Pulmonary artery endothelial cell (primary cell): ENCODE results near the gene SLC2A13. TPM values are rescaled to one million over a fixed set of nuclear protein-coding genes. Genes with fewer than 3 reads are reported as not detected.
"Not testable (repeated sequence)": the region's sequence is repeated elsewhere in the genome, so short reads cannot be mapped to it uniquely, and the experiment has no call there.

Source experiments
- DNase-seq: peaks from one replicate; pipeline ENCODE4 v3.0.0-alpha.2; 2011; ENCODE audit warnings: low read depth, low spot score
- total RNA-seq: library from RNA; depleted of rRNA; stranded (reverse); fragments of >200 nt; gene quantifications from 2 replicates; pipeline ENCODE4 v1.2.3, GENCODE V29; 2014

SLC2A13 gene
- total RNA-seq, 1 donor from 2014 or later: 3.4 TPM

DNA sequence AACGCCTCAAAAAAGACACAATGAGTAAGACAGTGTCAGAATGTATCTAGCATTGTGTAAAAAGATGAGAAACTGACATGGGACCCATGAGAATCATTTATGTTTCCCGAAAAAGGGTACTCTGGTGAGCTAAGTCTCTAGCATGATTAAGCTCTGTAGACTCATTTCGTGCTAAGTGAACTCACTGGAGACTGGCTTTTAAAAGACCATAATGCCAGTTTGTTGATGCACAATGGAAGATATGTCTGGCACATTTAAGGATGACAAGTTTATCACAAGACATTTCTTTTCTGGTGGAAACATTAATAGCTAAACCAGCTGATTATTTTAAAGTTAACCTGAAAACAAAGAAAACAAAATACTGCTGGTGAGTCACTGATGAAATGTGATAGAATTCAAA lies 233.5 kb downstream of the SLC2A13 start:
- DNase-seq: no peak

DNA sequence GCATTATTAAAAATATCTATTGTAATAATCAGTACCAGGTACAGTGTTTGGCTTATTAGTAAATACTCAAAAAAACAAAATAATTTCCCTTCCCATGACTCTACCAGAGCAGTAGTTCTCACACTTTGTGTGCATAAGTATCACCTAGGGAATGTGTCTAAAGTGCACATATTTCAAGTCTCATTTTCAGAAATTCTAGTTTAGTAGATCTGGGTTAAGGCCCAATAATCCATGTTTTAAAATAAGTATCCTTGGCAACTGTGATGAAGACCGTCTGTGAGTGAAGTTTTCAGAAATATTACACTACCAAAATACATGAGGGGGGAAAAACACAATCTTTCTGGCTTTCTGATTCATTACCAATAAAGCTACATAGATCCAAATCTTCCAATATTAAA lies 237.6 kb downstream of the SLC2A13 start:
- DNase-seq: no peak

DNA sequence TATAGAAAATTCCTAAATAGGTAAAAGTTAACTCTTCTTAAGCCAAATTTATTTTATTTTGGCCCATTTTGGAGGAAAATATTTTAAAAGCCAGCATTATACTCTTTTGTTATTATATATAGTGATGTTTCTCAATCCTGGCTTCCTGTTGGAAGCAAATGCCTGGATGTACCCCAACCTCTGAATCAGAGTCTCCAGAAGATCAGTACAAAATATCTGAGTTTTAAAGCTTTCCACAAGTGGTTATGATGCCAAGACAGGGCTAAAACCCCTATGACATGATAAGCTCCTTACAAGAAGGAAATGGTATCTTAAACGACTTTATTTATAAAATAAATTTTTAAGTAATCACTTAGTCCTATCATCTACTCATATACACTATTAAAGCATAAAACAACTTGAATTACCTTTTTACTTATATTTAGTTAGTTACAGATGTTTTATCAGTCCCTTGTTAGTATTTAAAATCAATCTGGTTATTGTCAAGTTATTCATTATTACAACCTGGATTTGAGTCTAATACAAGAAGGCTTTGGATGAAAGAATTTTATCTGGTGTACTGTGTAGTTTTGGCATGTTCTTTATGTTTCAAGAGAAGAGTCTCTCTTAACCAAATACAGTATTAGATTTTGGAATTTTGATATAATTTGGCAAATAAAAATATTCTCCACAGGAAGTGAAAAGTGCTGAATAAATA lies 238.1 kb downstream of the SLC2A13 start:
- no peak for DNase-seq

DNA sequence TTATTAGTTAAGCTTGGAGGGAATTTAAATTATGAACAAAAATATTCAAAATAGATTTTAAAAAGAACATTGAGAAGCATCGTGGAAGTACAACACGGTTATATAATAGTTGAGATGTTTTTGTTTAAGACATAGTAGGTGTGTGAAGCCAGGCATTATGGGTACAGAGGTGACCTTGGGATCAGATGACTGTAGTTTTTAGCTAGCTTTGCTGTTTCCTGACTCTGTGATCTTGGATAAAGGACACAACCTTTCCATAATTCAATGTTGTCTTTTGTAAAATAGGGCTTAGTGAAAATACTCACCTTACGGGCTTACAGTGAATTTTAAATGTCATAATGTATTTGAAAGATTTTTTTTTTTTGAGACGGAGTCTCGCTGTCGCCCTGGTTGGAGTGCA lies 239.7 kb downstream of the SLC2A13 start:
- DNase-seq: no peak

DNA sequence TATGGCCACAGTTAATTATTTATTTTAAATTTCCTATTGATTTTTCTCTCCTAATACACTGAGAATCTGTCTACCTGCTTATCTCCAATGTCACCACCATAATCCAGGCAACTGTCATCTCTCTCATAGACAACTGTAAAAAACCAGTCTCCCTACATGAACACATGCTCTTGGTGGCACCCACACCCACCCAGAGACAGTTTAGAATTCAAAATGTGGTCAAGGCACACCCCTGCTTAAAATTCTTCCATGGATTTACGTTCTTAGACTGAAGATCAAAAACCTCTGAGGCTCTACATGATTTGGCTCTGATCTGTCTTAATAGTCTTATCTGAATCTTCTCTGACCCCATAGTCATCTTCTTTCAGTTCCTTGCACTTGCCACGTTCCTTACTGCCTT lies 245.2 kb downstream of the SLC2A13 start:
- no peak for DNase-seq

DNA sequence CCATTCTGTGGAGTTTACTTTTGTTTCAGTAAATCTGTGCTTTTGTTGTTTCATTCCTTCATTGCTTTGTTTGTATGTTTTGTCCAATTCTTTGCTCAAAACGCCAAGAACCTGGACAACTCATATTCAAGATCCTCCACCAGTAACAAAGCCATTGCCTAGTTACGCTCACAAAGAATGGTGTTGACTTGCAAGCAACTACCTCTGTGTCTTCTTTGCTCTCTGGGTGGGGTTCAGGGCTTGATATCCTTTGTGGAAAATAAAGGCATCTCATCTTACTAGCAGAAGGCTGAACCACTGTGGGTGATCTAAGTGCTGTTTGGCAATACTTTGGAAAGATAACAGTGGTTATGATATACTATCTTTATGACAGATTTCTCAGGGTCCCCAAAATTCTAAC lies 252.9 kb downstream of the SLC2A13 start:
- DNase-seq: no peak

DNA sequence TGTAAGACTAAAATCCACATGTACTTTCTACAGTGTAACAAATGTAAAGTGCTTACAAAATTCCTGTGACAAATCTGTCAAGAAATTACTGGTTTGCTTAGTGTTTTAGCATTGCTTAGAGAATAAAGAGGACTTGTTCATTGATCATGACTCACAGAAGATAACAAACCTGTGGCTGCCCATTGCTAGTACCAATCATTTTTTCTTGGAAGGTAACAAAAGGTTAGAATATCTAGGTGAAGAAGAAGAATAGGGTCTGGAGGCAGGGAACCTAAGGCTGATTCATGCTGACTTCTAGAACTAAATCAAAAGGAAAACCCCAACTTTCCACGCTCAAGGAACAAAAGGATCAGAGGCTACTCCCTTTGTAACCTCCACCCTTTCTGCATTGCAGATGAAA lies 253.5 kb downstream of the SLC2A13 start:
- DNase-seq: no peak

DNA sequence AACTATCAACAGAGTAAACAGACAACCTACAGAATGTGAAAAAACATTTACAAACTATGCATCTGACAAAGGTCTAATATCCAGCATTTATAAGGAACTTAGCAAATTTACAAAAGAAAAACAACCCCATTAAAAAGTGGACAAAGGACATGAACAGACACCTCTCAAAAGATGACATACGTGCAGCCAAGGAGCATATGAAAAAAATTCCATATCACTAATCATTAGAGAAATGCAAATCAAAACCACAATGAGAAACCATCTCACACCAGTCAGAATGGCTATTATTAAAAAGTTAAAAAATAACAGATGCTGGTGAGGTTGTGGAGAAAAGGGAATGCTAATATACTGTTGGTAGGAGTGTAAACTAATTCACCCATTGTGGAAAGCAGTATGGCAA lies 257.7 kb downstream of the SLC2A13 start:
- not testable (repeated sequence) for DNase-seq

DNA sequence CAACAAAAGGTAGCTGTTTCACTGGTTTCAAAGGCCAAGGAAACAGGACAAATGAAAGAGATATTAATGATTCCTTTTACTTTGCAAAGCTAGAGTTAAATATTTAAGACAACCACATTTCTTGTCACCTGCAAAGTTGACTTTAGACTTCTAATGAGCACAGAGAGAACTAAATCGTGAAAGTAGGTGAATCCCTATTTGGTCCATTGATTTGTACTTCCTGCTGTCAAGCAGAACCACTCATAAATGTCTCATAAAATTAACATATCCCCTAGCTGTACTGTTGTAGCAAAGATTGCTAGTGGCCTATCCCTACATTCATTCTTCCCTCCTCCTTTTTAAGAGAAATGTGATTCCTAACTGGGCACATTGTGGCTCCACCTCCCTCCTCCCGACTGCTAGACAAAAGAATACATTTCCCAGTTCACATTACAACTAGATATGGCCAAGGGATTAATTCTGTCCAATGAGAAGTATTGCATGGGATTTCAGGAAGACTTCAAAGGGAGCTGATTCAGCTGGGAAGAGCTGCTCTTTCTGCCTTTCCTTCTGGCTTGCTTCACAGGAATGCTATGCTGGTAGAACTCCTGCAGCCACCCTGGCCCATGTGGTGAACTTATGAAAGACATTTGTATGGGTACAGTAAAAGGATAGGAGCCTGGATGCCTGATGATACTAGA lies 258.8 kb downstream of the SLC2A13 start:
- no peak for DNase-seq

DNA sequence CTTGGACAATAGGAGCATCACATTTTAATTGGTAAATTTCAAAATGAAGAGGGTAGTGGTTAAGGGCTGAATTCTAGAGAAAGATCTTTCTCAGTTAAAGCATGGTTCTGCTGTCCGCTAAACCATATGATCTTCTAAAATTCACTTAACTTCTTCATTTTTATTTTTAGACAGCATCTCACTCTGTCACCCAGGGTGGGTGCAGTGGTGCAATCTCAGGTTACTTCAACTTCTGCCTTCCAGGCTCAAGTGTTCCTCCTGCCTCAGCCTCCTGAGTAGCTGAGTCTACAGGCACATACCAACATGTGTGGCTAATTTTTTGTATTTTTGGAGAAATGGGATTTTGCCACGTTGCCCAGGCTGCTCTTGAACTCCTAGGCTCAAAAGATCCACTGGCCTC lies 259.6 kb downstream of the SLC2A13 start:
- DNase-seq: no peak

DNA sequence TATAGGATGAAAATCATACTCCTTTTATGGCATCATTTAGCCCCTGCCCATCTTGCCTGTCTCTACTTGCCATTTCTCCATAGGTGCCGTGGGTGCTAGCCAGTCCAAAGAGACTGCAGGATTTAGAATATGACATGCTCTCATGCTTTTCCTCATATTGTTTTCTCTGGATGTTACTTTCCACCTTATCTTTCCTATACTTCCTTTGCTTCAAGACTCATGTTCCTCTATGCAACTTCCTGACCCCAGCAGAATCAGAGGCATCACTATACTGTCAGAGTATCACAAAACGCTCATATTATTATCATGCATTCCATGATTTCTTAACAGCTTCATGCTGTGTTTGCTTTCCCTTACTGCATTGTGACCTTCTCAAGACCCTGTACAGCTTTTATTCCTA lies 265.5 kb downstream of the SLC2A13 start:
- no peak for DNase-seq

DNA sequence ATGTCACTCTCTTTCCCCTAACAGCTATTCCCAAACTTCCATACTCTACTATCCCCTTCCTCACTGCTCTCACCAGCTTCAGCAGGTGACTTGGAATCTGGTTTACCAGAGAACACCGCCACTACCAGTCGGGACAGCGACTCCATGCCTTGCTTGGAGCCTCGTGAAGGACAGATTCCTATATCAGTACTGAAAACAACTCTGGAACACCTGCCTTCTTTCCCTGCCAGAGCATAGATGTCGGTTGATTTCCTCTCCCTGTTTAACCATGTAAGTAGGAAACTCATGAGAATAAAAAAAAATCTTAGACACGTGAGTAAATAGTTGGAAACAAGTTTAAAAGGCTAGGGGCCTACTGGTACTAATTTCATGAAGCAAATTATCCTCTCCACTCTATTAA lies 266.8 kb downstream of the SLC2A13 start:
- DNase-seq: no peak

DNA sequence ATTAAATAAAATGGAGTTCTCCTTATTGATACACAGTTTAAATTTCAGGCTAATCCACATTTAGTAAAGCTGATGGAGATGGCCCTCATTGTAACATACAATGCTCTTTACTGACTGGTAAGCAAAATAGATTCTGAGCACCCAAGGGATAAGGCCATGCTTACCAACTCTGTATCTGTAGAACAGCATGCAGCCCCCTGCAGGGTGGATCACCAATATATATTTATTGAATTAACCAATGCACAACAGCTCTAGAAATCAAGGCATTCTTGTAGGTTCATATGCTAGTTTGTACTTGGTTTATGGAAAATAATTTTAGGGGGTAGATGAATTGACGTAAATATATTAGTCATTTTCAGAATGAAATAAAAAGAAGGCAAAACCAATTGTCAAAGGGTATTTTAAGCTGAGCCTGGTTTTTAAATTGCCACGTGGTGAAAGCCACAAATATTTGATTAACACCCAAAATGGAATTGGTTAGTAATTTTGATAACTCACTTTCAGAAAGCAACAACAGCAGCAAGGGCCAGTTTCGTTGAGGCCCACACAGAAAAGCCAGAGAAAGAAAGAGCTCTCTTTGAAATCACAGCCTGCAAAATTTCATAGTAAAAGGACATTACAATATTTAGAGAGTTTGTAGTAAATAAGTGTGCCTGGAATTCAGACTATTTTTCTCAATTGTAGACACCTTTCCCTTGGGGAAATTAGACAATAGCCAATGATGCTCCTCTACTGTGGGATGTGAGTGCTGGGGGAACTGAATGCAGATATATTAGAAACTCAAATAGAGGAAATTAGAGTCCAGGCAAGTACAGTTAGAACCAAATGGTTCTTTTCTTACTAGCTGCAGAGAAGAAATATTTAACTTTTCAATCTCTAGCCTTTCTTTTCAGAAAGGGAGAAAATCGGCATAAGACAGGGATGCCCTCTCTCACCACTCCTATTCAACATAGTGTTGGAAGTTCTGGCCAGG lies 270.1 kb downstream of the SLC2A13 start:
- DNase-seq: no peak

DNA sequence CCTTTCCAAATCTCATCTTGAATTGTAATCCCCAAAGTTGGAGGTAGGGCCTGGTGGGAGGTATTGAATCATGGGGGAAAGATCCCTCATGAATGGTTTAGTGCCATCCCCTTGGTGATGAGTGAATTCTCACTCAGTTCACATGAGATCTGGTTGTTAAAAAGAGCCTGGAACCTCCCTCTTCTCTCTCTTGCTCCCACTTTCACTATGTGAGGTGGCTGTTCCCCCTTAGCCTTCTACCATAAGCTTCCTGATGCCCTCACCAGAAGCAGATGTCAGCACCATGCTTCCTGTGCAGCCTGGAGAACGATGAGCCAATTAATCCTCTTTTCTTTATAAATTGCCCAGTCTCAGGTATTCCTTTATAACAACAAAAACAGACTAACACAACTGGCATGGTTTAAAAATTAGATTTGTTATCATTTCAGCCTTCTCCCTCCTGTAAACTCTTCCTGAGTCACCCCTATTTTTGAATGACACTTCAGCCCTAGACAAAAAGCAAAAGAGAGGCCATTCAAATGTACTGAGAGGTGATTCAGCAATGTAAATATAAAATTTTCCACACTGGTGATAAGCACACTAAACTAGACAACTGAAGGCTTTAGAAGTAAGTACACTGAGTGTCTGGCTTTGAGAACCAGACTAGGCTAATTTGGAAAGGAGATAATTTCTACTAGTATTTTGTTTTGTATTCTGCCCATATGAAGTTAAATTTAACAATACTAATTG lies 274.1 kb downstream of the SLC2A13 start:
- no peak for DNase-seq

DNA sequence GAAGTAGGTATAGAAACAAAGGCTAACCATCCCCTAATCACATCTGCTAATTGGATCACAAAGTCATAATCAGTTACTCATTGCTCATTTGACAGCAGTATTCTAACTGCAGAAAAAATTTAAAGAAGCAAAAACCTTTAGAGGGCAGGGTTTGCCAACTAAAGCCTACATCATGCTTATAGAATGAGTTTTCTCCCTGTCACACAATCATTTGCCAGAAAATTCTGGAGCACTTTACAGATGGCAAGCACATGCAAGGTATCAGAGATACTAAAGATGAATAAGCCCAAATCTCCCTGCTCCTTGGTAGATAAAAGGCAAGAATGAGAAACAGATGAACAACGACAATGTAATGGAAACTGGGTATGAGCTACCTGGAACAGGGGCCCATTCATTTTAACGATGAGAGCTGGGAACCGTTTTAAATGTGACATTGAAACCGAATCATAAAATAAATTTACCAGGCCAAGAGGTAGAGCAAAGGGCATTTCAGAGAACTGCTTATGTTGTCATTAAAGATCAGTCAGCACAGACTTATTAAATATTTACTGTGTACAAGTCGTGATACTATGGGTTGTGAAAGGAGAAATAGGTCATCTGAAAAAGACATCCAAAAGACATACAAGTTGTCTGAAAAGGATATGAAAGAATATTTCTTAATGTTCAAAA lies 274.9 kb downstream of the SLC2A13 start:
- no peak for DNase-seq

DNA sequence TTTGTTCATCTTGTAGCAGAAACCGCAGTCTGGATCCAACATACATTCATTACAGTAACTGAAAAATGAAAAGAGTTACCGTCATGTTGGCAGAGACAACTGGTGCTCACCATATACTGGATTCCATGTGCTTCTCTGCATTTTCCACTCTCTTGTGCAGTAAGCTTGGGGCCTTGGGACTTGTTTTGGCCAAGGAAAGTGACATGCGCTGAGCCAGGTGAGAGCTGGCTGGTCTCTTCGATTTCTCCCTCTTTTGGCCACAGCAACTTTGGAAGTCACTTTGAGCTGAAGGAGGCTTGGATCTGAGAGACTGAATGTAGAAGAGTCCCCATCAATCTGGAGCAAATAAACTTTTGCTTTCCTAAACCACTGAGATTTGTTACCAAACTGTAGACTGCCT lies 275.7 kb downstream of the SLC2A13 start:
- DNase-seq: no peak

DNA sequence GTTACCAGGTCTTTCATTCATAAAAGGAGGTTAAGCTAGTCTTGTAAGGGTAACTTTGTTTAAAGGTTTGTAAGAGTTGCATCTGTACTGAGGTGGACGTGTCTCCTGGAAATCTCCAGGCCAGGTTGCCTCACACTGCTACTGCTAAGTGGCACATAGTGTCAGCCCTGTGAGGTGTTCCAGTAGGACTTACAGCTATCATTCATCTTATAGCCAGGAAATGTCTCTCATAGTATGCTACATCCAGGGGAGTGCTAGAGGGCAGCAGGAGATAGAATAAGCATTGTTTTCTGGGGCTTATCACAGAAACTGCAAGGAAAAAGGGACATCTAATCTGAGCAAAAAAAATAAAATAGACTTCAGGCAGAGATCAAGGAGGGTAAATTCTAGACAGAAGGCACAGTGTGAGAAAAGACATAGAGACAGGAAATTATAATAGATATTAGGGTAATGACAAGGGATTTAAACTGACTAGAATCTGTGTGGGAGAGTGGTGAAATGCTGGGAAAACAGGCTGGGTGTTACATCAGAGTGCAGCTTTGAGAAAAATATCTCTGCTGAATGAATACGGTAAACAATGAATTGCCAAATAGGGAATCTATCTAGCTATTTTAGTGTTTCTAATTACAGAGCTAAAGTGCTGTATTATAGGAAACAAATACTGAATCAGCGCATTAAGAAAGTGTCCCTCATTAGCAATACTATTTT lies 281.2 kb downstream of the SLC2A13 start:
- no peak for DNase-seq

DNA sequence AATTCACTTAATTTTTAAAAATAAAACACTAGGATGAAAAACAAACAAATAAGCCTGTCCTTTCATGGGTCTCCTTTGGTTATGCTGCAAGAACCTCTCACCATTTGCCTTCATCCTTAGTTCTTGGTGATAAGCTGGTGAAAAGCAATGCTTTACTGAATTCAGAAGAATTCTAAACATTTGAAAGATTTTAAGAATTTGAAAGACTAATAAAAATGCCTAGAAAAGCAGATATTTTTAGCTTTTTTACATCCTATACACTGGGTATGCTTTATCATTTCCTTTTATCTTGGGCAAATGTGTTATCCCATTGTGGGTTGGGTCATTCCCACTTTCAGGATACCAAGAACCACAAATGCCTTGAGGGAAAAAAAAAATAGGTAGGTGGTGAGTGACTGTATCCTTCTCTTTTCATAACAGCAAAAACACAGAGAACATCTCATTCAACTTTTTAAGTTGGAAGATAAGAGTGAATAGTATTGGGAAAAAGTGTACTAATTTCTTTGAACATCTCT lies 289.2 kb downstream of the SLC2A13 start:
- no peak for DNase-seq

DNA sequence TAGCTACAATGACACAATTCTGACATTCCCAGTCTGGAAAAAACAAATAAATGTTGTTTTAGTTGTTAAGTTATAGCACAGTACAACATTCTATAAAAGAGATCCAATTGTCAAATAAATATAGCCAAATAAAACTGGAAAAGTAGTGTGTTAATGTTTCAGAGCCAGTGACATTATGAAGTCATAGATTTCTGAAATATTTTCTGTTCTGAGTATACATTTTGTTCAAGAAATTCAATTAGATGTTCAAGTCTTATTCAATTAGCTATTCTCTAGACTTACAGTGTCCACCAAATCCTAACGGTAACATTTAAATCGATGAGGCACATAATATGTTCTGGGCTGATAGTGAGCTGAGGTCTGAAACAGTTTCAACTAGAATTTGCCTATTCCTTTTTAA lies 290.1 kb downstream of the SLC2A13 start:
- no peak for DNase-seq

DNA sequence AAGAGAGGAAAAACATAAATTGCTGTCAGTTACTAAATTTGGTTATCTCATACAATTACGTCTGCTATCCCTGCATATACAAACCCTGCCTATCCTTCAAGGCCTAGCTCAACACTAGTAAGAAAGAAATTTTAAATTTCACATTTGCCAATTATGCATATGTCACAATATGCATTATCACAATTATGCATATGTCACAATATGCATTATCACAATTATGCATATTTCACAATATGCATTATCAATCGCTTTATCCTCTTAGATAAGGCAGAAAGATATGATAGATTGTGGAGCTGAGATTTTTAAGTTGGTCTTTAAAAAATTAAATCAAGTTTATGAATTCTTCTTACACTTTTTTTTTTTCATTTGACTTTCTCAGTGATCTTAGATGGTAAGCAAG lies 291.3 kb downstream of the SLC2A13 start:
- DNase-seq: no peak
